SU-DHL-6 (cell line): ENCODE data around the gene NEDD4.

Experiments used
- EZH2phosphoT487 ChIP-seq: fragments of 200-600 bp; sonication (generic), shearing (Covaris generic); conservative IDR thresholded peaks from 2 replicates; pipeline ENCODE4 v1.6.1; 2018; ENCODE audit warnings: mild to moderate bottlenecking, antibody characterized with exemption, low read length, moderate library complexity, mixed read lengths
- TF ChIP-seq, protein P1 (sequence below): fragments of 200-600 bp; sonication (generic); IDR thresholded peaks from one replicate; pipeline ENCODE4 v1.5.1; 2017; ENCODE audit warnings: antibody characterized with exemption, mild to moderate bottlenecking, low read length, moderate library complexity; ENCODE audit not compliant: insufficient read depth, poor library complexity, severe bottlenecking

DNA sequence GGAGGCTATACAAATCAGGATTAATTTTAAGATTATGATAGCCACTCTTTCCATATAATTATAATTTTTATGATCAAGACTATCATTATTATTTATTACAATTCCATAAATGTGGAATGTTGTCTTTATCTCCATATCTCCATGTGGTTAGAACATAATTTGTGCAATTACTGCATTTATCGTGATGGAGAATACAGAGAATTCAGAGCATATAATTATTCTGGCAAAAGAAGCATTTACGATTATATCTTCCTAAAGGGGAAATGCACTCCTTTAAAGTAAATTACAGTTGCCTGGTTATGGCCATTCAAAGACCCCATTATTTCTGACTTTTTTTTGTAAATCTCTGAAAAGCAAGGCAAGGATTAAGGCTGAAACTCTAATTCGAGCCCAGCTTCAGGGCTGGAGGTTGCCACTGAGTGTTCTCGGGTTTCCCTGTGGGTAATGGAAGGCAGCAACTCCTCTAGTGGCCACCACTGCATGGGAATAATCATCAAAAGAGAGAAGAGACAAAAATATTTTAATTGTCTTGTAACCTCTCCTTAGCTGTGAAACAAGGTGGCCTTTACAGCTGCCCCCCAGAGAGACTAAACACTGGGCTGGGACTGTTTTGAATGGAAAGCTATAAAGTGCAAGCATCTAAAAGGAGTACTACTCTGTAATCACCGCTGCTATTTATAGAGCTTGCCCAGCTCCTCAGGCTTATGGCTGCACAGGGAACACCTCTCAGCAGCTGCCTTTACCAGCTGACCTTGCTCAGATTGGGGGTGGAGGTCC lies 190.6 kb downstream of the NEDD4 start:
- no peak for TF ChIP-seq EZH2phosphoT487
- TF ChIP-seq, protein P1, sequence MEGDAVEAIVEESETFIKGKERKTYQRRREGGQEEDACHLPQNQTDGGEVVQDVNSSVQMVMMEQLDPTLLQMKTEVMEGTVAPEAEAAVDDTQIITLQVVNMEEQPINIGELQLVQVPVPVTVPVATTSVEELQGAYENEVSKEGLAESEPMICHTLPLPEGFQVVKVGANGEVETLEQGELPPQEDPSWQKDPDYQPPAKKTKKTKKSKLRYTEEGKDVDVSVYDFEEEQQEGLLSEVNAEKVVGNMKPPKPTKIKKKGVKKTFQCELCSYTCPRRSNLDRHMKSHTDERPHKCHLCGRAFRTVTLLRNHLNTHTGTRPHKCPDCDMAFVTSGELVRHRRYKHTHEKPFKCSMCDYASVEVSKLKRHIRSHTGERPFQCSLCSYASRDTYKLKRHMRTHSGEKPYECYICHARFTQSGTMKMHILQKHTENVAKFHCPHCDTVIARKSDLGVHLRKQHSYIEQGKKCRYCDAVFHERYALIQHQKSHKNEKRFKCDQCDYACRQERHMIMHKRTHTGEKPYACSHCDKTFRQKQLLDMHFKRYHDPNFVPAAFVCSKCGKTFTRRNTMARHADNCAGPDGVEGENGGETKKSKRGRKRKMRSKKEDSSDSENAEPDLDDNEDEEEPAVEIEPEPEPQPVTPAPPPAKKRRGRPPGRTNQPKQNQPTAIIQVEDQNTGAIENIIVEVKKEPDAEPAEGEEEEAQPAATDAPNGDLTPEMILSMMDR = no peak
